IPS-18c (cell line): ENCODE measurements around the gene FNBP1L.
A peak's percentile ranks its signal among the peaks of the same experiment; 100 is the strongest.

Experiments
- H3K4me3 ChIP-seq: 2 replicates; pipeline ENCODE4 v1.7.0; 2013; ENCODE audit warnings: low read depth, mild to moderate bottlenecking, low read length, moderate library complexity; ENCODE audit not compliant: insufficient read depth
- H3K9me3 ChIP-seq: one replicate; pipeline ENCODE4 v1.6.1; 2013; ENCODE audit warnings: mild to moderate bottlenecking, low read length, moderate library complexity; ENCODE audit not compliant: control insufficient read depth, insufficient read depth

Gene FNBP1L

GRCh38 chr1:93447481-93448291 is at the start of gene FNBP1L:
Gene FNBP1L (plus strand): TSS chr1:93448118. CDS start chr1:93448282, 164 bp downstream.
- H3K4me3 ChIP-seq: peak within 1 kb of the TSS; percentile 99

GRCh38 chr1:93399781-93400180 is 48.1 kb upstream of the FNBP1L start:
- H3K9me3 ChIP-seq: no peaks in the 10 kb centered on the region
- no peak overlapping the region for H3K4me3 ChIP-seq

More at GRCh38 chr1:93447481-93448291, at the start of gene FNBP1L:
- no peaks in the 10 kb centered on the region for H3K9me3 ChIP-seq

DNA sequence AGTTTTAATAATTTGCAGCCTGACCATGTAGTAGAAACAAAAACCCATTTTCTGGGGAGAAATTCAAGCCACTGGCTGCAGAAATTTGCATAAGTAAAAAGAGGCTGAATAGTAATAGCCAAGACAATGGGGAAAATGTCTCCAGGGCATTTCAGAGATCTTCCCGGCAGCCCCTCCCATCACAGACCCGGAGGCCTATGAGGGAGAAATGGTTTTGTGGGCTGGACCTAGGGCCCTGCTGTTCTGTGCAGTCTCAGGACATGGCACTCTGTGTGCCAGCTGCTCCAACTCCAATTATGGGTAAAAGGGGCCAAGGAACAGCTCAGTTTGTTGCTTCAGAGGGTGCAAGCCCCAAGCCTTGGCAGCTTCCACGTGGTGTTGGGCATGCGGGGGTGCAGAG is 39.7 kb upstream of the FNBP1L start:
- Histone ChIP-seq H3K4me3 (no peak overlapping the region; the same call in 1 of the 2 replicates), H3K9me3 (peaks cover 22% of the 10 kb centered on the region)

- H3K4me3 ChIP-seq: no peak overlapping the region
- peaks cover 22% of the 10 kb centered on the region for H3K9me3 ChIP-seq
Observed at GRCh38 chr1:93411000-93411399, 36.9 kb upstream of the FNBP1L start.

DNA sequence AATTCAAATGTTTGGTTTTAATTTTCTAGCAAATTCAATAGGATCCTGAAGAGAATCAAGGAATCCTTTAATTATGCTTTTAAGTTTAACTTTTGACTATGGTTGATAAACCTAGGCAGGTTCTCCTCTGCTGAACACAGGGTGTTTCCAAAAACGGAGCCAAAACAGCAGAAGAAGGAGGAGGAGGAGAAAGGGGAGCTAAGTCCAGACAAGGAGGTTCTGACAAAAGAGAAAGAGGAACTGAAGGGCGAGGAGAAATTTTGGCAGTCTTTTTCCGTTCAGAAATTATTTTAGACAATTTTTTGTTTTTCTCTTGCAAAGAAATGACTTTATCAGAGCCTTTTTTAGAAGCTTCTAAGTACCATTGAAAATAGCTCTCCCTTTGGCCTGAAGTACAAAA is 33.2 kb upstream of the FNBP1L start:
- Histone ChIP-seq H3K4me3 (no peak overlapping the region), H3K9me3 (no peaks in the 10 kb centered on the region)

- Histone ChIP-seq H3K9me3 (no peaks in the 10 kb centered on the region), H3K4me3 (no peak overlapping the region)
Observed at GRCh38 chr1:93415296-93415695, 32.6 kb upstream of the FNBP1L start.

DNA sequence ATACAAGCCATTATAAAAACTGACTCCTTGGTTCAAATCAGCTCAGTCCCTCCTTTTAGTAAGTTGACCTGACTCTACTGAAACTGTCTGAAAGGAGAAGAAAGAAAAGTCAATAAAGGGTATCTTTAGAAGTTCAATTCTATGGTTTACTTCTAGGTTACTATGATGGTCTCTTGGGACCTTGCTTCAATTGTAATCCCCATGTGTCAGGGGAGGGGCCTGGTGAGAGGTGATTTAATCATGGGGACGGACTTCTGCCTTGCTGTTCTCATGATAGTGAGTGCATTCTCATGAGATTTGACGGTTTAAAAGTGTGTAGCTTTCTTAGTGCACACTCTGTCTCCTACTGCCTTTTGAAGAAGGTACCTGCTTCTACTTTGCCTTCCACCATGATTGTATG is 31.7 kb upstream of the FNBP1L start:
- no peaks in the 10 kb centered on the region for H3K9me3 ChIP-seq
- no peak overlapping the region for H3K4me3 ChIP-seq

- Histone ChIP-seq H3K4me3 (no peak overlapping the region), H3K9me3 (no peaks in the 10 kb centered on the region)
Observed at GRCh38 chr1:93419344-93419743, 28.6 kb upstream of the FNBP1L start.

DNA sequence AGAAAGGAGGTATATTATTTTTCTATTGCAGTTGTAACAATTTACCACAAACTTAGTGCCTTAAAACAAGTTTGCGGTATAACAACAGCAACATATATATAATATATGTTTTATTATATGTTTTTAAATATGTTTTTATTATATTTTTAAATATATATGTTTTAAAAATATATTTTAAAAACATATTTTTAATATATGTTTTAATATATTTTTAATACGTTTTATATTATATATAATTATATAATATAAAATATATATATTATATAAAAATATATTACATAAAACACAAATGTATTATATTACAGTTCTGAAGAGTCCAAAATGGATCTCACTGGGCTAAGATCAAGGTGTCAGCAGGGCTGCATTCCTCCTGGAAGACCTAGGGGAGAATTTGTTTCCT is 27.5 kb upstream of the FNBP1L start:
- Histone ChIP-seq H3K4me3 (no peak overlapping the region), H3K9me3 (no peaks in the 10 kb centered on the region)

DNA sequence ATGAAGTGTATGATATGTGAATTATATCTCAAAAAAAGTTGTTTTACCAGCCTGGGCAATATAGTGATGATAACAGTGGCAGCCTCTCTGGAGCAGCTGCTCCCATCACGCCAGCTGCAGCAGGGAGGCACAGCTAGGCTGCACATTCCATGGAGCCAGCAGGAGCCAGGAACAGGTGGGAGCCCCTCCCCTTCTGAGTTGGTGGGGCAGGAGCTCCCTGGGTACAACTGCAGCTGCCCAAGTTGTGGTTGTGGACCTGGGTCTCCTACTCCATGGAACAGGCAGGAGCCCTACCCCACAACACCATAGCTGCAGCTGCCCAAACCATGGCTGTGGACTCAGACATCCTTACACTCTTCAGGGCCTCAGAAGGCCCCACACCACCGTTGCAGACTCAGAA is 21.7 kb upstream of the FNBP1L start:
- Histone ChIP-seq H3K9me3 (no peaks in the 10 kb centered on the region), H3K4me3 (no peak overlapping the region)

GRCh38 chr1:93427656-93428055 is 20.3 kb upstream of the FNBP1L start:
- Histone ChIP-seq H3K4me3 (no peak overlapping the region), H3K9me3 (no peaks in the 10 kb centered on the region)

- Histone ChIP-seq H3K4me3 (no peak overlapping the region), H3K9me3 (no peaks in the 10 kb centered on the region)
Observed at GRCh38 chr1:93433407-93433961, 14.4 kb upstream of the FNBP1L start.

- Histone ChIP-seq H3K9me3 (no peaks in the 10 kb centered on the region), H3K4me3 (no peak overlapping the region)
Observed at GRCh38 chr1:93434088-93434487, 13.8 kb upstream of the FNBP1L start.

DNA sequence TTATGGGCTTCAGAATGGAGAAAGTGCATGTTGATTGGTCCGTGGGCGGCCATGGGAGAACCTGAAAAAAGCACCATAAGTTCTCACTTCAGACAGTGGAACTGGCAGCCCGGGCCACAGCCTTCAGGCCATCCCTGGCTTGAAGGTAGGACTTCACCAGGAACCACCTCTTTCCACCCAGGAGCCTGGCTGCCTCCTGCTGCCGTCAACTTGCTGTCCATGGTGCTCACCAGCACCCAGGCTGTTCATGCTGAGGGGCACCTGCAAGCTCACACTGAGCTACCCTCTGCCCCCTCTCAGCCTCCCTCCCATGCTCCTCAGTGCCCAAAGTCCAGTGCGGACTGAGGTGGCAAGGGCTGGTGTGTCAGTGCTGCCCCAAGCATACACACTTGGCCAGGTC is 12.9 kb upstream of the FNBP1L start:
- Histone ChIP-seq H3K9me3 (no peaks in the 10 kb centered on the region), H3K4me3 (no peak overlapping the region)

GRCh38 chr1:93435443-93435842 is 12.5 kb upstream of the FNBP1L start:
- H3K9me3 ChIP-seq: no peaks in the 10 kb centered on the region

GRCh38 chr1:93436496-93436895 is 11.4 kb upstream of the FNBP1L start:
- H3K4me3 ChIP-seq: no peak overlapping the region
- no peaks in the 10 kb centered on the region for H3K9me3 ChIP-seq

More at GRCh38 chr1:93435443-93435842, 12.5 kb upstream of the FNBP1L start:
- no peak overlapping the region for H3K4me3 ChIP-seq

- H3K9me3 ChIP-seq: no peaks in the 10 kb centered on the region
- H3K4me3 ChIP-seq: no peak overlapping the region
Observed at GRCh38 chr1:93437976-93438605, 9.8 kb upstream of the FNBP1L start.

DNA sequence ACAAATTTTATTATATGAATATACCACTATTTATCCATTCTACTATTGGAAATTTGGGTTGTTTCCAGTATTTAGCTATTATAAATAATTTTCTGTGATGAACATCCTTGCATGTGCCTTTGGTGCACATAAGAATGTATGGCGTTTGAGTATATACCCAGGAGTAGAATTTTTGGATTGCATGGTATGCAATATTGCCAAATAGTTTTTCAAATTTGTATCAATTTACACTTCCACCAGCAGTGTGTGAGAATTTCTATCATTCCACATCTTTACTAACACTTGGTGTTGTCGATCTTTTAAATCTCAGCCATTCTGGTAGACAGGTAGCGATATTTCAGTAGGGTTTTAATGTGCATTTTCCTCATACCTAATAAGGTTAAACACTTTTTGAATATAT is 9.2 kb upstream of the FNBP1L start:
- H3K4me3 ChIP-seq: no peak overlapping the region

More for the DNA sequence above, 9.2 kb upstream of the FNBP1L start:
- H3K9me3 ChIP-seq: no peaks in the 10 kb centered on the region
